IPS-18a (cell line): ENCODE data around the gene CEP72.

ENCODE experiments used
- H3K27ac ChIP-seq: one replicate; pipeline ENCODE4 v1.5.1; 2013; ENCODE audit warnings: low read length
- H3K27me3 ChIP-seq: one replicate; pipeline ENCODE4 v1.6.1; 2013; ENCODE audit warnings: mild to moderate bottlenecking, low read length; ENCODE audit not compliant: control insufficient read depth, insufficient read depth
- H3K36me3 ChIP-seq: one replicate; pipeline ENCODE4 v1.6.1; 2013; ENCODE audit warnings: low read depth, low read length; ENCODE audit not compliant: control insufficient read depth
- H3K4me1 ChIP-seq: one replicate; pipeline ENCODE4 v1.6.1; 2013; ENCODE audit warnings: low read depth, low read length; ENCODE audit not compliant: control insufficient read depth
- H3K4me3 ChIP-seq: one replicate; pipeline ENCODE4 v1.5.1; 2013; ENCODE audit warnings: low read length
- H3K9ac ChIP-seq: one replicate; pipeline ENCODE4 v1.6.1; 2013; ENCODE audit warnings: mild to moderate bottlenecking, low read length, moderate library complexity
- H3K9me3 ChIP-seq: one replicate; pipeline ENCODE4 v1.6.1; 2013; ENCODE audit warnings: low read depth, low read length; ENCODE audit not compliant: control insufficient read depth

The CEP72 gene

GRCh38 chr5:611731-612486, at the start of gene CEP72:
CEP72 (plus strand) TSS chr5:612340; CDS start chr5:612362, 22 bp downstream.
- H3K9me3 ChIP-seq: no peaks in the 10 kb centered on the region
- peak within 1 kb of the TSS; percentile 66 for H3K9ac ChIP-seq
- no peak within 1 kb of the TSS for H3K27ac ChIP-seq
- H3K27me3 ChIP-seq: no peaks in the 10 kb centered on the region
- H3K4me1 ChIP-seq: peaks cover 4% of the 10 kb centered on the region
- H3K36me3 ChIP-seq: no peaks in the 10 kb centered on the region
- peak within 1 kb of the TSS; percentile 87 for H3K4me3 ChIP-seq

GRCh38 chr5:565782-566440, 46.2 kb upstream of the CEP72 start:
- Histone ChIP-seq H3K4me3 (no peak overlapping the region), H3K9ac (no peak overlapping the region), H3K27ac (no peak overlapping the region), H3K27me3 (no peaks in the 10 kb centered on the region), H3K9me3 (no peaks in the 10 kb centered on the region), H3K36me3 (no peaks in the 10 kb centered on the region), H3K4me1 (no peaks in the 10 kb centered on the region)

- Histone ChIP-seq H3K4me3 (no peak overlapping the region), H3K9ac (no peak overlapping the region), H3K4me1 (no peaks in the 10 kb centered on the region), H3K36me3 (no peaks in the 10 kb centered on the region), H3K27ac (no peak overlapping the region), H3K27me3 (no peaks in the 10 kb centered on the region), H3K9me3 (no peaks in the 10 kb centered on the region)
Observed at GRCh38 chr5:566636-567309, 45.4 kb upstream of the CEP72 start.

GRCh38 chr5:567664-568060, 44.5 kb upstream of the CEP72 start:
- no peaks in the 10 kb centered on the region for H3K4me1 ChIP-seq
- H3K27ac ChIP-seq: no peak overlapping the region
- H3K27me3 ChIP-seq: no peaks in the 10 kb centered on the region
- no peaks in the 10 kb centered on the region for H3K9me3 ChIP-seq
- no peak overlapping the region for H3K9ac ChIP-seq
- H3K4me3 ChIP-seq: no peak overlapping the region
- no peaks in the 10 kb centered on the region for H3K36me3 ChIP-seq

GRCh38 chr5:568061-568781, 43.9 kb upstream of the CEP72 start:
- Histone ChIP-seq H3K9ac (no peak overlapping the region), H3K9me3 (no peaks in the 10 kb centered on the region), H3K4me3 (no peak overlapping the region), H3K27ac (no peak overlapping the region), H3K36me3 (no peaks in the 10 kb centered on the region), H3K4me1 (no peaks in the 10 kb centered on the region), H3K27me3 (no peaks in the 10 kb centered on the region)

- no peaks in the 10 kb centered on the region for H3K27me3 ChIP-seq
- no peak overlapping the region for H3K9ac ChIP-seq
- no peak overlapping the region for H3K27ac ChIP-seq
- no peaks in the 10 kb centered on the region for H3K9me3 ChIP-seq
- H3K36me3 ChIP-seq: no peaks in the 10 kb centered on the region
- no peaks in the 10 kb centered on the region for H3K4me1 ChIP-seq
- no peak overlapping the region for H3K4me3 ChIP-seq
Observed at GRCh38 chr5:568809-569208, 43.3 kb upstream of the CEP72 start.

- no peak overlapping the region for H3K27ac ChIP-seq
- H3K9me3 ChIP-seq: no peaks in the 10 kb centered on the region
- no peaks in the 10 kb centered on the region for H3K27me3 ChIP-seq
Observed at GRCh38 chr5:569358-569867, 42.7 kb upstream of the CEP72 start.

GRCh38 chr5:569868-570361, 42.2 kb upstream of the CEP72 start:
- no peaks in the 10 kb centered on the region for H3K36me3 ChIP-seq
- no peaks in the 10 kb centered on the region for H3K4me1 ChIP-seq
- no peaks in the 10 kb centered on the region for H3K9me3 ChIP-seq
- no peak overlapping the region for H3K4me3 ChIP-seq
- H3K27me3 ChIP-seq: no peaks in the 10 kb centered on the region
- no peak overlapping the region for H3K27ac ChIP-seq
- H3K9ac ChIP-seq: no peak overlapping the region

More at GRCh38 chr5:569358-569867, 42.7 kb upstream of the CEP72 start:
- Histone ChIP-seq H3K36me3 (no peaks in the 10 kb centered on the region), H3K4me3 (no peak overlapping the region), H3K9ac (no peak overlapping the region), H3K4me1 (no peaks in the 10 kb centered on the region)

GRCh38 chr5:570446-570845, 41.7 kb upstream of the CEP72 start:
- no peaks in the 10 kb centered on the region for H3K36me3 ChIP-seq
- H3K4me1 ChIP-seq: no peaks in the 10 kb centered on the region
- no peaks in the 10 kb centered on the region for H3K9me3 ChIP-seq
- H3K27me3 ChIP-seq: no peaks in the 10 kb centered on the region
- H3K9ac ChIP-seq: no peak overlapping the region
- no peak overlapping the region for H3K4me3 ChIP-seq
- no peak overlapping the region for H3K27ac ChIP-seq

GRCh38 chr5:570886-571285, 41.3 kb upstream of the CEP72 start:
- no peaks in the 10 kb centered on the region for H3K36me3 ChIP-seq
- H3K27me3 ChIP-seq: no peaks in the 10 kb centered on the region
- H3K27ac ChIP-seq: no peak overlapping the region
- H3K9ac ChIP-seq: no peak overlapping the region
- H3K4me3 ChIP-seq: no peak overlapping the region
- H3K4me1 ChIP-seq: no peaks in the 10 kb centered on the region
- no peaks in the 10 kb centered on the region for H3K9me3 ChIP-seq

- Histone ChIP-seq H3K36me3 (no peaks in the 10 kb centered on the region), H3K9ac (no peak overlapping the region), H3K9me3 (no peaks in the 10 kb centered on the region), H3K27me3 (no peaks in the 10 kb centered on the region), H3K4me1 (no peaks in the 10 kb centered on the region), H3K4me3 (no peak overlapping the region), H3K27ac (no peak overlapping the region)
Observed at GRCh38 chr5:571791-572190, 40.3 kb upstream of the CEP72 start.
